ENCODE data around the gene STK39.

STK39 gene

GRCh38 chr2:168165985-168166901 is 81.2 kb downstream of the STK39 start:
- DNase-seq (ENCODE audit: extremely low read depth in 1 of 2, low read depth in 1 of 2), result no peak

GRCh38 chr2:168165397-168165796 is 82.0 kb downstream of the STK39 start:
- no peak for DNase-seq (ENCODE audit: extremely low read depth in 1 of 2, low read depth in 1 of 2)

- no peak for DNase-seq (ENCODE audit: extremely low read depth in 1 of 2, low read depth in 1 of 2)
These were observed 86.5 kb downstream of the STK39 start for GRCh38 chr2:168160897-168161296.

- no peak for DNase-seq (ENCODE audit: extremely low read depth in 1 of 2, low read depth in 1 of 2)
These were observed 87.4 kb downstream of the STK39 start for GRCh38 chr2:168159754-168160585.

- DNase-seq (ENCODE audit: extremely low read depth in 1 of 2, low read depth in 1 of 2), result no peak
These were observed 88.8 kb downstream of the STK39 start for GRCh38 chr2:168158586-168158985.

- DNase-seq (ENCODE audit: extremely low read depth in 1 of 2, low read depth in 1 of 2), result no peak
These were observed 89.5 kb downstream of the STK39 start for GRCh38 chr2:168157926-168158325.

- no peak for DNase-seq (ENCODE audit: extremely low read depth in 1 of 2, low read depth in 1 of 2)
These were observed 90.3 kb downstream of the STK39 start for GRCh38 chr2:168157070-168157469.

- DNase-seq (ENCODE audit: extremely low read depth in 1 of 2, low read depth in 1 of 2), result no peak
These were observed 90.7 kb downstream of the STK39 start for GRCh38 chr2:168156661-168157060.

- DNase-seq (ENCODE audit: extremely low read depth in 1 of 2, low read depth in 1 of 2), result no peak
These were observed 91.7 kb downstream of the STK39 start for GRCh38 chr2:168155680-168156079.

- DNase-seq (ENCODE audit: extremely low read depth in 1 of 2, low read depth in 1 of 2), result no peak
These were observed 92.3 kb downstream of the STK39 start for GRCh38 chr2:168155046-168155445.

- no peak for DNase-seq (ENCODE audit: extremely low read depth in 1 of 2, low read depth in 1 of 2)
These were observed 94.4 kb downstream of the STK39 start for GRCh38 chr2:168152902-168153530.

- no peak for DNase-seq (ENCODE audit: extremely low read depth in 1 of 2, low read depth in 1 of 2)
These were observed 97.4 kb downstream of the STK39 start for GRCh38 chr2:168149986-168150385.

- DNase-seq (ENCODE audit: extremely low read depth in 1 of 2, low read depth in 1 of 2), result no peak
These were observed 98.0 kb downstream of the STK39 start for GRCh38 chr2:168149150-168149974.

- DNase-seq (ENCODE audit: extremely low read depth in 1 of 2, low read depth in 1 of 2), result no peak
These were observed 99.3 kb downstream of the STK39 start for GRCh38 chr2:168147830-168148794.

- DNase-seq (ENCODE audit: extremely low read depth in 1 of 2, low read depth in 1 of 2), result no peak
These were observed 100.2 kb downstream of the STK39 start for GRCh38 chr2:168146892-168147810.

- DNase-seq (ENCODE audit: extremely low read depth in 1 of 2, low read depth in 1 of 2), result no peak
These were observed 101.7 kb downstream of the STK39 start for GRCh38 chr2:168145426-168146310.

- no peak for DNase-seq (ENCODE audit: extremely low read depth in 1 of 2, low read depth in 1 of 2)
These were observed 102.4 kb downstream of the STK39 start for GRCh38 chr2:168145011-168145410.

Data from activated CD8-positive, alpha-beta memory T cell treated with anti-CD3 and anti-CD28 coated beads for 1 hour (primary cell).